ENCODE measurements around the gene RNF25. TPM values are rescaled to one million over a fixed set of nuclear protein-coding genes. Genes with fewer than 3 reads are reported as not detected.

Gene RNF25
- total and polyA plus RNA-seq, 2 of the 8 experiments (the other 6 are each of a cell fraction or from before 2014, with no cell fraction given), result 19.6 to 29.6 TPM

DNA sequence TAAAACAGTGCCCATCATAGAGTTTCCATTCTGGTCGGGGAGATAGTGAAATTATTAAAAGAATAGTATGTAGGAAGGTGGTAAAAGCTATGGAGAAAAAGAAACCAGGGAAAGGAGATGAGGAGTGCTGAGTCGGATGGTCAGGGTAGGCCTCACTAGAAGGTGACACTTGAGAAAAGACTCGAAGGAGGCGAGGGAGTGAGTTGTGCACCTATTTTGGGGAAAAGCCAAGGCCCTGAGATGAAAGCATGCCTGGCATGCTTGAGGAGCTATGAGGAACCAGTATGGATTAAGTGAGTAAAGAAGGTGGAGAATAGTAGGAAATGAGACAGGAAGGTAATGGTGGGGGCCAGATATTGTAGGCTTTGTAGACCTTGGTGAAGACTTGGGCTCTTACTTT lies 31.5 kb upstream of the RNF25 start (continued):
- TF ChIP-seq, protein P1, sequence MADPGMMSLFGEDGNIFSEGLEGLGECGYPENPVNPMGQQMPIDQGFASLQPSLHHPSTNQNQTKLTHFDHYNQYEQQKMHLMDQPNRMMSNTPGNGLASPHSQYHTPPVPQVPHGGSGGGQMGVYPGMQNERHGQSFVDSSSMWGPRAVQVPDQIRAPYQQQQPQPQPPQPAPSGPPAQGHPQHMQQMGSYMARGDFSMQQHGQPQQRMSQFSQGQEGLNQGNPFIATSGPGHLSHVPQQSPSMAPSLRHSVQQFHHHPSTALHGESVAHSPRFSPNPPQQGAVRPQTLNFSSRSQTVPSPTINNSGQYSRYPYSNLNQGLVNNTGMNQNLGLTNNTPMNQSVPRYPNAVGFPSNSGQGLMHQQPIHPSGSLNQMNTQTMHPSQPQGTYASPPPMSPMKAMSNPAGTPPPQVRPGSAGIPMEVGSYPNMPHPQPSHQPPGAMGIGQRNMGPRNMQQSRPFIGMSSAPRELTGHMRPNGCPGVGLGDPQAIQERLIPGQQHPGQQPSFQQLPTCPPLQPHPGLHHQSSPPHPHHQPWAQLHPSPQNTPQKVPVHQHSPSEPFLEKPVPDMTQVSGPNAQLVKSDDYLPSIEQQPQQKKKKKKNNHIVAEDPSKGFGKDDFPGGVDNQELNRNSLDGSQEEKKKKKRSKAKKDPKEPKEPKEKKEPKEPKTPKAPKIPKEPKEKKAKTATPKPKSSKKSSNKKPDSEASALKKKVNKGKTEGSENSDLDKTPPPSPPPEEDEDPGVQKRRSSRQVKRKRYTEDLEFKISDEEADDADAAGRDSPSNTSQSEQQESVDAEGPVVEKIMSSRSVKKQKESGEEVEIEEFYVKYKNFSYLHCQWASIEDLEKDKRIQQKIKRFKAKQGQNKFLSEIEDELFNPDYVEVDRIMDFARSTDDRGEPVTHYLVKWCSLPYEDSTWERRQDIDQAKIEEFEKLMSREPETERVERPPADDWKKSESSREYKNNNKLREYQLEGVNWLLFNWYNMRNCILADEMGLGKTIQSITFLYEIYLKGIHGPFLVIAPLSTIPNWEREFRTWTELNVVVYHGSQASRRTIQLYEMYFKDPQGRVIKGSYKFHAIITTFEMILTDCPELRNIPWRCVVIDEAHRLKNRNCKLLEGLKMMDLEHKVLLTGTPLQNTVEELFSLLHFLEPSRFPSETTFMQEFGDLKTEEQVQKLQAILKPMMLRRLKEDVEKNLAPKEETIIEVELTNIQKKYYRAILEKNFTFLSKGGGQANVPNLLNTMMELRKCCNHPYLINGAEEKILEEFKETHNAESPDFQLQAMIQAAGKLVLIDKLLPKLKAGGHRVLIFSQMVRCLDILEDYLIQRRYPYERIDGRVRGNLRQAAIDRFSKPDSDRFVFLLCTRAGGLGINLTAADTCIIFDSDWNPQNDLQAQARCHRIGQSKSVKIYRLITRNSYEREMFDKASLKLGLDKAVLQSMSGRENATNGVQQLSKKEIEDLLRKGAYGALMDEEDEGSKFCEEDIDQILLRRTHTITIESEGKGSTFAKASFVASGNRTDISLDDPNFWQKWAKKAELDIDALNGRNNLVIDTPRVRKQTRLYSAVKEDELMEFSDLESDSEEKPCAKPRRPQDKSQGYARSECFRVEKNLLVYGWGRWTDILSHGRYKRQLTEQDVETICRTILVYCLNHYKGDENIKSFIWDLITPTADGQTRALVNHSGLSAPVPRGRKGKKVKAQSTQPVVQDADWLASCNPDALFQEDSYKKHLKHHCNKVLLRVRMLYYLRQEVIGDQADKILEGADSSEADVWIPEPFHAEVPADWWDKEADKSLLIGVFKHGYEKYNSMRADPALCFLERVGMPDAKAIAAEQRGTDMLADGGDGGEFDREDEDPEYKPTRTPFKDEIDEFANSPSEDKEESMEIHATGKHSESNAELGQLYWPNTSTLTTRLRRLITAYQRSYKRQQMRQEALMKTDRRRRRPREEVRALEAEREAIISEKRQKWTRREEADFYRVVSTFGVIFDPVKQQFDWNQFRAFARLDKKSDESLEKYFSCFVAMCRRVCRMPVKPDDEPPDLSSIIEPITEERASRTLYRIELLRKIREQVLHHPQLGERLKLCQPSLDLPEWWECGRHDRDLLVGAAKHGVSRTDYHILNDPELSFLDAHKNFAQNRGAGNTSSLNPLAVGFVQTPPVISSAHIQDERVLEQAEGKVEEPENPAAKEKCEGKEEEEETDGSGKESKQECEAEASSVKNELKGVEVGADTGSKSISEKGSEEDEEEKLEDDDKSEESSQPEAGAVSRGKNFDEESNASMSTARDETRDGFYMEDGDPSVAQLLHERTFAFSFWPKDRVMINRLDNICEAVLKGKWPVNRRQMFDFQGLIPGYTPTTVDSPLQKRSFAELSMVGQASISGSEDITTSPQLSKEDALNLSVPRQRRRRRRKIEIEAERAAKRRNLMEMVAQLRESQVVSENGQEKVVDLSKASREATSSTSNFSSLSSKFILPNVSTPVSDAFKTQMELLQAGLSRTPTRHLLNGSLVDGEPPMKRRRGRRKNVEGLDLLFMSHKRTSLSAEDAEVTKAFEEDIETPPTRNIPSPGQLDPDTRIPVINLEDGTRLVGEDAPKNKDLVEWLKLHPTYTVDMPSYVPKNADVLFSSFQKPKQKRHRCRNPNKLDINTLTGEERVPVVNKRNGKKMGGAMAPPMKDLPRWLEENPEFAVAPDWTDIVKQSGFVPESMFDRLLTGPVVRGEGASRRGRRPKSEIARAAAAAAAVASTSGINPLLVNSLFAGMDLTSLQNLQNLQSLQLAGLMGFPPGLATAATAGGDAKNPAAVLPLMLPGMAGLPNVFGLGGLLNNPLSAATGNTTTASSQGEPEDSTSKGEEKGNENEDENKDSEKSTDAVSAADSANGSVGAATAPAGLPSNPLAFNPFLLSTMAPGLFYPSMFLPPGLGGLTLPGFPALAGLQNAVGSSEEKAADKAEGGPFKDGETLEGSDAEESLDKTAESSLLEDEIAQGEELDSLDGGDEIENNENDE (IDR thresholded peaks at IDR 0.05; ENCODE audit: insufficient replicate concordance, low read length), result no peak
- TF ChIP-seq SRF (IDR thresholded peaks at IDR 0.05; ENCODE audit: low read depth, low read length) (no peak), CBX5 (IDR thresholded peaks at IDR 0.05; ENCODE audit: low read depth, low read length) (no peak), RNF2 (IDR thresholded peaks at IDR 0.05; ENCODE audit: borderline replicate concordance, low read depth, low read length, missing control alignments, poor library complexity, severe bottlenecking) (no peak), ZNF274 (IDR thresholded peaks at IDR 0.05; ENCODE audit: borderline replicate concordance, extremely low read depth, low read length) (no peak), HDAC6 (IDR thresholded peaks at IDR 0.05; ENCODE audit: low read depth, low read length) (no peak), EGR1 (IDR thresholded peaks at IDR 0.05; ENCODE audit: borderline replicate concordance, low read depth, low read length) (no peak), TBP (IDR thresholded peaks at IDR 0.05; ENCODE audit: low read depth, low read length) (no peak), RFX5 (IDR thresholded peaks at IDR 0.05; ENCODE audit: borderline replicate concordance, low read depth, low read length) (no peak), SP4 (IDR thresholded peaks at IDR 0.05; ENCODE audit: low read length) (no peak)
- TF ChIP-seq, protein P2, sequence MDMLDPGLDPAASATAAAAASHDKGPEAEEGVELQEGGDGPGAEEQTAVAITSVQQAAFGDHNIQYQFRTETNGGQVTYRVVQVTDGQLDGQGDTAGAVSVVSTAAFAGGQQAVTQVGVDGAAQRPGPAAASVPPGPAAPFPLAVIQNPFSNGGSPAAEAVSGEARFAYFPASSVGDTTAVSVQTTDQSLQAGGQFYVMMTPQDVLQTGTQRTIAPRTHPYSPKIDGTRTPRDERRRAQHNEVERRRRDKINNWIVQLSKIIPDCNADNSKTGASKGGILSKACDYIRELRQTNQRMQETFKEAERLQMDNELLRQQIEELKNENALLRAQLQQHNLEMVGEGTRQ (IDR thresholded peaks at IDR 0.05; ENCODE audit: low read length), result no peak

Measured in H1 (cell line).